Natural killer cell (primary cell): ENCODE measurements around the gene CACNB3. TPM values are rescaled to one million over a fixed set of nuclear protein-coding genes. Genes with fewer than 3 reads are reported as not detected.

ENCODE experiments used
- ATAC-seq, 3 donors: fragments of 150-1000 bp in 2 of 3; fragments of 200-7000 bp in 1 of 3; cut with Tn5 transposase; 1 replicate in 1 of 3; 2 replicates in 2 of 3; pipeline ENCODE4 v1.10.0; 2021; ENCODE audit warnings: mild to moderate bottlenecking in 2 of 3, moderate library complexity in 2 of 3
- DNase-seq, 2 donors: peaks; one replicate each; pipeline versions ENCODE4 v3.0.0 to v3.0.0-alpha.2; 2013 to 2021; ENCODE audit warnings: mixed read lengths in 1 of 2
- H3K27ac ChIP-seq: one replicate; pipeline ENCODE4 v1.5.1; 2013; ENCODE audit warnings: mild to moderate bottlenecking, low read length
- H3K27me3 ChIP-seq: one replicate; pipeline ENCODE4 v1.6.1; 2013; ENCODE audit warnings: low read length; ENCODE audit not compliant: control insufficient read depth, insufficient read depth
- H3K36me3 ChIP-seq: one replicate; pipeline ENCODE4 v1.6.1; 2013; ENCODE audit warnings: low read length; ENCODE audit not compliant: control insufficient read depth, insufficient read depth
- H3K4me1 ChIP-seq: one replicate; pipeline ENCODE4 v1.6.1; 2013; ENCODE audit warnings: low read length; ENCODE audit not compliant: control insufficient read depth, insufficient read depth
- H3K4me3 ChIP-seq: one replicate; pipeline ENCODE4 v1.5.1; 2013; ENCODE audit warnings: low read length
- H3K9me3 ChIP-seq: one replicate; pipeline ENCODE4 v1.6.1; 2013; ENCODE audit warnings: low read length; ENCODE audit not compliant: control insufficient read depth, insufficient read depth
- H3K27ac Mint-ChIP-seq, 2 donors: one replicate each; pipeline ENCODE4 v1.8.0; 2022; ENCODE audit warnings: mild to moderate bottlenecking in 2 of 2, mixed read lengths in 2 of 2, moderate library complexity in 1 of 2
- H3K27me3 Mint-ChIP-seq, 2 donors: one replicate each; pipeline ENCODE4 v1.8.0; 2022; ENCODE audit warnings: low read depth in 2 of 2, mixed read lengths in 2 of 2
- H3K36me3 Mint-ChIP-seq: one replicate; pipeline ENCODE4 v1.8.0; 2022; ENCODE audit warnings: mixed read lengths
- H3K4me1 Mint-ChIP-seq, 2 donors: one replicate each; pipeline ENCODE4 v1.8.0; 2022; ENCODE audit warnings: mixed read lengths in 2 of 2
- H3K4me3 Mint-ChIP-seq: one replicate; pipeline ENCODE4 v1.8.0; 2022; ENCODE audit warnings: mild to moderate bottlenecking, moderate library complexity, mixed read lengths
- H3K9me3 Mint-ChIP-seq, 2 donors: one replicate each; pipeline ENCODE4 v1.8.0; 2022; ENCODE audit warnings: mixed read lengths in 2 of 2
- WGBS: methylation state at CpG from one replicate; pipeline ENCODE4 v1.1.7; 2013; ENCODE audit warnings: missing lambda C conversion rate; ENCODE audit not compliant: insufficient coverage; 5-methylcytosine and 5-hydroxymethylcytosine counted together
- intact Hi-C: fragments of 100-400 bp; cut with micrococcal nuclease; formaldehyde crosslinking; loops from one replicate; pipeline ENCODE4 v1.14.2; 2022
- total RNA-seq, 4 donors: library from RNA; stranded (reverse); fragments of 120-200 nt in 1 of 4; gene quantifications; one replicate each; pipeline versions ENCODE4 v1.2.3 to v1.2.4, GENCODE V29; 2013 to 2022
- TF ChIP-seq, protein P1 (sequence below): fragments of 200-600 bp; IDR thresholded peaks from one replicate; pipeline ENCODE4 v1.8.0; 2022; ENCODE audit warnings: antibody characterized with exemption

CACNB3 gene
- total RNA-seq, 3 donors from 2014 or later (not counting 1 experiment from before 2014, with no cell fraction given), result 7.2 to 12.4 (median 12.2) TPM

- 98% methylated on average over 2 of the region's 2 CpGs for WGBS
- Histone ChIP-seq H3K9me3 (no peaks in the 10 kb centered on the region), H3K27me3 (no peaks in the 10 kb centered on the region), H3K36me3 (peaks cover 50% of the 10 kb centered on the region), H3K4me1 (no peaks in the 10 kb centered on the region), H3K27ac (no peak overlapping the region), H3K4me3 (no peak overlapping the region)
- Mint-ChIP-seq H3K4me1 (peaks cover 0 to 15% of the 10 kb centered on the region in 2 donors), H3K36me3 (peaks cover 17% of the 10 kb centered on the region), H3K27ac (no peak overlapping the region), H3K4me3 (no peak overlapping the region), H3K9me3 (no peaks in the 10 kb centered on the region), H3K27me3 (no peaks in the 10 kb centered on the region)
- DNase-seq, result no peak
- TF ChIP-seq, protein P1, sequence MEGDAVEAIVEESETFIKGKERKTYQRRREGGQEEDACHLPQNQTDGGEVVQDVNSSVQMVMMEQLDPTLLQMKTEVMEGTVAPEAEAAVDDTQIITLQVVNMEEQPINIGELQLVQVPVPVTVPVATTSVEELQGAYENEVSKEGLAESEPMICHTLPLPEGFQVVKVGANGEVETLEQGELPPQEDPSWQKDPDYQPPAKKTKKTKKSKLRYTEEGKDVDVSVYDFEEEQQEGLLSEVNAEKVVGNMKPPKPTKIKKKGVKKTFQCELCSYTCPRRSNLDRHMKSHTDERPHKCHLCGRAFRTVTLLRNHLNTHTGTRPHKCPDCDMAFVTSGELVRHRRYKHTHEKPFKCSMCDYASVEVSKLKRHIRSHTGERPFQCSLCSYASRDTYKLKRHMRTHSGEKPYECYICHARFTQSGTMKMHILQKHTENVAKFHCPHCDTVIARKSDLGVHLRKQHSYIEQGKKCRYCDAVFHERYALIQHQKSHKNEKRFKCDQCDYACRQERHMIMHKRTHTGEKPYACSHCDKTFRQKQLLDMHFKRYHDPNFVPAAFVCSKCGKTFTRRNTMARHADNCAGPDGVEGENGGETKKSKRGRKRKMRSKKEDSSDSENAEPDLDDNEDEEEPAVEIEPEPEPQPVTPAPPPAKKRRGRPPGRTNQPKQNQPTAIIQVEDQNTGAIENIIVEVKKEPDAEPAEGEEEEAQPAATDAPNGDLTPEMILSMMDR, result no peak
- intact Hi-C loops, result no loop called here
- ATAC-seq, result no peak
These were observed 10.0 kb downstream of the CACNB3 start for GRCh38 chr12:48828293-48828692.

- H3K36me3 Mint-ChIP-seq, result peaks cover 20% of the 10 kb centered on the region
- 96% methylated on average over 13 of the region's 16 CpGs for WGBS
- H3K9me3 Mint-ChIP-seq, result no peaks in the 10 kb centered on the region
- peaks cover 0 to 15% of the 10 kb centered on the region in 2 donors for H3K4me1 Mint-ChIP-seq
- Histone ChIP-seq H3K27me3 (no peaks in the 10 kb centered on the region), H3K4me3 (no peak overlapping the region), H3K9me3 (no peaks in the 10 kb centered on the region), H3K4me1 (no peaks in the 10 kb centered on the region), H3K27ac (no peak overlapping the region), H3K36me3 (peaks cover 57% of the 10 kb centered on the region)
- DNase-seq (no peak), ATAC-seq (no peak)
- H3K27me3 Mint-ChIP-seq, result no peaks in the 10 kb centered on the region
- no peak overlapping the region for H3K27ac Mint-ChIP-seq
- intact Hi-C loops, result no loop called here
- TF ChIP-seq, protein P1, result no peak
- no peak overlapping the region for H3K4me3 Mint-ChIP-seq
These were observed 10.7 kb downstream of the CACNB3 start for GRCh38 chr12:48828841-48829575.

DNA sequence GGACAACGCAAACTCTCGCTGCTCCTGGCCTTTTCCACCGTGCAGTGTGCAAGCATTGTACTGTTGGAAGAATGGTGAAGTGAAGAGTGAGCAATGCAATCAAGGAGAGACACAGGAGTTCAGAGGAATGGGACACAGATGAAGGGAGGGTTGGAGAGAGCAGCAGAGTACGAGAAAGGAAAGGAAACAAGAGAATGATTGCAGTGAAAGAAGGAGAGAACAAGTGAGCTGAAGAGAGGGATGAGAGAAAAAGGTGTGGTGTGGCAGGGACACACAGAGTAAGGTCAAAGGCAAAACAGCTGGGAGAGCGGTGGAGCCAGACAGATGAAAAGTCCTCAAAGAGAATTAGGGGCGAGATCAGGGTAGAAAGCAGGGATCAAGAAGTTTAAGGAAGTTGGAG is 13.0 kb downstream of the CACNB3 start:
- H3K36me3 ChIP-seq, result peaks cover 73% of the 10 kb centered on the region
- peaks cover 20% of the 10 kb centered on the region for H3K36me3 Mint-ChIP-seq
- H3K4me3 Mint-ChIP-seq, result no peak overlapping the region
- H3K4me1 ChIP-seq, result no peaks in the 10 kb centered on the region
- ATAC-seq (no peak), DNase-seq (no peak)
- H3K27me3 Mint-ChIP-seq, result no peaks in the 10 kb centered on the region
- no peak overlapping the region for H3K4me3 ChIP-seq
- TF ChIP-seq, protein P1, result no peak
- H3K27ac ChIP-seq, result no peak overlapping the region
- H3K9me3 Mint-ChIP-seq, result no peaks in the 10 kb centered on the region
- H3K27me3 ChIP-seq, result no peaks in the 10 kb centered on the region
- no peak overlapping the region for H3K27ac Mint-ChIP-seq
- 94% methylated on average over 6 of the region's 6 CpGs for WGBS
- intact Hi-C loops, result no loop called here
- H3K9me3 ChIP-seq, result no peaks in the 10 kb centered on the region
- peaks cover 0 to 7% of the 10 kb centered on the region in 2 donors for H3K4me1 Mint-ChIP-seq
